SW480 (cell line): ENCODE data around the gene TTLL5.

Experiments
- DNase-seq: peaks from one replicate; pipeline ENCODE4 v3.0.0-alpha.2; 2016; ENCODE audit warnings: low spot score

Gene TTLL5

GRCh38 chr14:75732888-75733287 lies 71.8 kb downstream of the TTLL5 start:
- DNase-seq, result no peak

- no peak for DNase-seq
Observed at GRCh38 chr14:75734854-75735253, 73.8 kb downstream of the TTLL5 start.

GRCh38 chr14:75736845-75737485 lies 75.9 kb downstream of the TTLL5 start:
- no peak for DNase-seq

- DNase-seq, result no peak
Observed at GRCh38 chr14:75738192-75738591, 77.1 kb downstream of the TTLL5 start.

- DNase-seq, result no peak
Observed at GRCh38 chr14:75742867-75743266, 81.8 kb downstream of the TTLL5 start.

- DNase-seq, result no peak
Observed at GRCh38 chr14:75747899-75748298, 86.9 kb downstream of the TTLL5 start.

- no peak for DNase-seq
Observed at GRCh38 chr14:75748336-75748735, 87.3 kb downstream of the TTLL5 start.

- DNase-seq, result no peak
Observed at GRCh38 chr14:75751296-75751695, 90.2 kb downstream of the TTLL5 start.

GRCh38 chr14:75752086-75752485 lies 91.0 kb downstream of the TTLL5 start:
- no peak for DNase-seq

- DNase-seq, result no peak
Observed at GRCh38 chr14:75752907-75753594, 92.0 kb downstream of the TTLL5 start.

GRCh38 chr14:75753696-75754095 lies 92.7 kb downstream of the TTLL5 start:
- DNase-seq, result no peak

GRCh38 chr14:75757644-75758402 lies 96.8 kb downstream of the TTLL5 start:
- no peak for DNase-seq

- no peak for DNase-seq
Observed at GRCh38 chr14:75764020-75764419, 103.0 kb downstream of the TTLL5 start.

- no peak for DNase-seq
Observed at GRCh38 chr14:75769047-75769685, 108.1 kb downstream of the TTLL5 start.

- no peak for DNase-seq
Observed at GRCh38 chr14:75770635-75771034, 109.6 kb downstream of the TTLL5 start.

- DNase-seq, result no peak
Observed at GRCh38 chr14:75771595-75771994, 110.5 kb downstream of the TTLL5 start.

GRCh38 chr14:75773046-75773445 lies 112.0 kb downstream of the TTLL5 start:
- DNase-seq, result no peak

GRCh38 chr14:75781096-75781495 lies 120.0 kb downstream of the TTLL5 start:
- DNase-seq, result no peak

- DNase-seq, result no peak
Observed at GRCh38 chr14:75783184-75783583, 122.1 kb downstream of the TTLL5 start.

GRCh38 chr14:75783602-75784313 lies 122.7 kb downstream of the TTLL5 start:
- DNase-seq, result no peak

GRCh38 chr14:75784314-75784686 lies 123.3 kb downstream of the TTLL5 start:
- no peak for DNase-seq

- DNase-seq, result no peak
Observed at GRCh38 chr14:75793806-75794205, 132.8 kb downstream of the TTLL5 start.
